Stromal cell of bone marrow (primary cell): ENCODE results near the gene NPAS1.
"Not testable (repeated sequence)": the region's sequence is repeated elsewhere in the genome, so short reads cannot be mapped to it uniquely, and the experiment has no call there.

Experiments used
- DNase-seq: peaks from one replicate; pipeline ENCODE4 v3.0.0-alpha.2; 2012; ENCODE audit warnings: low read depth

NPAS1 gene

GRCh38 chr19:47047763-47048405 lies 28.2 kb downstream of the NPAS1 start:
- DNase-seq: peak; percentile 88

GRCh38 chr19:47049307-47049700 lies 29.7 kb downstream of the NPAS1 start:
- peak; percentile 17 for DNase-seq

- not testable (repeated sequence) for DNase-seq
Observed at GRCh38 chr19:47050562-47050961, 30.9 kb downstream of the NPAS1 start.

GRCh38 chr19:47056411-47056810 lies 36.8 kb downstream of the NPAS1 start:
- no peak for DNase-seq

- DNase-seq: no peak
Observed at GRCh38 chr19:47057328-47057727, 37.7 kb downstream of the NPAS1 start.

GRCh38 chr19:47058621-47059022 lies 39.0 kb downstream of the NPAS1 start:
- no peak for DNase-seq

GRCh38 chr19:47063874-47064273 lies 44.2 kb downstream of the NPAS1 start:
- no peak for DNase-seq

GRCh38 chr19:47065242-47065641 lies 45.6 kb downstream of the NPAS1 start:
- no peak for DNase-seq

- DNase-seq: no peak
Observed at GRCh38 chr19:47066376-47067214, 47.0 kb downstream of the NPAS1 start.

- no peak for DNase-seq
Observed at GRCh38 chr19:47067215-47067847, 47.7 kb downstream of the NPAS1 start.

GRCh38 chr19:47068246-47068645 lies 48.6 kb downstream of the NPAS1 start:
- DNase-seq: no peak

GRCh38 chr19:47068876-47069406 lies 49.3 kb downstream of the NPAS1 start:
- DNase-seq: no peak

- no peak for DNase-seq
Observed at GRCh38 chr19:47069795-47070194, 50.2 kb downstream of the NPAS1 start.

- no peak for DNase-seq
Observed at GRCh38 chr19:47070756-47071155, 51.1 kb downstream of the NPAS1 start.

GRCh38 chr19:47071731-47072130 lies 52.1 kb downstream of the NPAS1 start:
- DNase-seq: no peak

GRCh38 chr19:47072323-47072722 lies 52.7 kb downstream of the NPAS1 start:
- no peak for DNase-seq

GRCh38 chr19:47073574-47073973 lies 53.9 kb downstream of the NPAS1 start:
- no peak for DNase-seq

- no peak for DNase-seq
Observed at GRCh38 chr19:47074621-47075020, 55.0 kb downstream of the NPAS1 start.

- DNase-seq: no peak
Observed at GRCh38 chr19:47075179-47075810, 55.7 kb downstream of the NPAS1 start.

GRCh38 chr19:47075941-47076340 lies 56.3 kb downstream of the NPAS1 start:
- DNase-seq: no peak

GRCh38 chr19:47078351-47078750 lies 58.7 kb downstream of the NPAS1 start:
- DNase-seq: not testable (repeated sequence)

GRCh38 chr19:47081095-47081494 lies 61.5 kb downstream of the NPAS1 start:
- no peak for DNase-seq
